IMR-90 (cell line): ENCODE results near the gene LDLRAD4. TPM values are rescaled to one million over a fixed set of nuclear protein-coding genes. Genes with fewer than 3 reads are reported as not detected.

Experiments
- ATAC-seq: fragments of 200-7000 bp; cut with Tn5 transposase; 2 replicates; pipeline ENCODE4 v1.9.1; 2020; ENCODE audit warnings: low read depth, mild to moderate bottlenecking, moderate library complexity
- BruUV-seq: library from RNA; stranded (reverse); fragments of 400-500 nt; replicated peaks from 2 replicates; lab custom pipeline; 2021; lab: Mats Ljungman, UMichigan
- CTCF ChIA-PET: fragments of 300-600 bp; formaldehyde crosslinking; extraction: SDS; loops from one replicate; lab custom pipeline; 2021; ENCODE audit warnings: antibody characterized with exemption; lab: Yijun Ruan, JAX
- POLR2A ChIA-PET: fragments of 300-600 bp; sonication (Branson Sonifier 250); formaldehyde crosslinking; loops from one replicate; lab custom pipeline; 2022; ENCODE audit warnings: antibody characterized with exemption; ENCODE audit not compliant: unreplicated experiment; lab: Charles Lee
- DNase-seq: peaks from one replicate; pipeline ENCODE4 v3.0.0; 2013
- H2AFZ ChIP-seq: replicated peaks from 2 replicates; pipeline ENCODE3; 2013; ENCODE audit warnings: low read length, mild to moderate bottlenecking; ENCODE audit not compliant: poor library complexity
- H2AK5ac ChIP-seq: 2 replicates; pipeline ENCODE4 v1.6.1; 2013; ENCODE audit warnings: low read depth, low read length, inconsistent platforms
- H2AK9ac ChIP-seq: replicated peaks from 2 replicates; pipeline ENCODE3; 2013; ENCODE audit warnings: mild to moderate bottlenecking, low read depth, low read length, moderate library complexity; ENCODE audit not compliant: poor library complexity
- H2BK120ac ChIP-seq: 2 replicates; pipeline ENCODE4 v1.6.1; 2013; ENCODE audit warnings: low read depth, low read length, inconsistent platforms
- H2BK15ac ChIP-seq: 3 replicates; pipeline ENCODE4 v1.6.1; 2013; ENCODE audit warnings: low read depth, low read length, inconsistent platforms
- H2BK20ac ChIP-seq: 2 replicates; pipeline ENCODE4 v1.6.1; 2013; ENCODE audit warnings: low read depth, mild to moderate bottlenecking, inconsistent platforms, low read length, moderate library complexity
- H2BK5ac ChIP-seq: 2 replicates; pipeline ENCODE4 v1.6.1; 2013; ENCODE audit warnings: mild to moderate bottlenecking, low read depth, low read length, inconsistent platforms; ENCODE audit not compliant: poor library complexity, severe bottlenecking
- H3K14ac ChIP-seq: replicated peaks from 2 replicates; pipeline ENCODE4 v1.6.1; 2013; ENCODE audit warnings: low read depth, low read length, inconsistent platforms
- H3K18ac ChIP-seq: 2 replicates; pipeline ENCODE4 v1.6.1; 2013; ENCODE audit warnings: low read depth, low read length, control low read depth
- H3K23ac ChIP-seq: 2 replicates; pipeline ENCODE4 v1.6.1; 2013; ENCODE audit warnings: low read depth, low read length, inconsistent platforms
- H3K27ac ChIP-seq: 2 replicates; pipeline ENCODE4 v1.5.1; 2013; ENCODE audit warnings: mild to moderate bottlenecking, control low read depth, low read length; ENCODE audit not compliant: insufficient read depth
- H3K27me3 ChIP-seq: 2 replicates; pipeline ENCODE4 v1.6.1; 2013; ENCODE audit warnings: low read length; ENCODE audit not compliant: control insufficient read depth, insufficient read depth
- H3K36me3 ChIP-seq: 2 replicates; pipeline ENCODE4 v1.6.1; 2013; ENCODE audit warnings: low read length, mixed read lengths; ENCODE audit not compliant: control insufficient read depth, insufficient read depth
- H3K4ac ChIP-seq: 2 replicates; pipeline ENCODE4 v1.6.1; 2013; ENCODE audit warnings: low read depth, low read length, inconsistent platforms
- H3K4me1 ChIP-seq: 2 replicates; pipeline ENCODE4 v1.6.1; 2013; ENCODE audit warnings: low read length, mixed read lengths; ENCODE audit not compliant: control insufficient read depth, insufficient read depth
- H3K4me2 ChIP-seq: 2 replicates; pipeline ENCODE4 v1.6.1; 2013; ENCODE audit warnings: low read depth, mild to moderate bottlenecking, control low read depth, low read length, moderate library complexity
- H3K4me3 ChIP-seq: 2 replicates; pipeline ENCODE4 v1.5.1; 2013; ENCODE audit warnings: low read depth, mild to moderate bottlenecking, control low read depth, low read length, moderate library complexity; ENCODE audit not compliant: insufficient read depth
- H3K56ac ChIP-seq: 2 replicates; pipeline ENCODE4 v1.6.1; 2013; ENCODE audit warnings: low read length, inconsistent platforms; ENCODE audit not compliant: insufficient read depth; ENCODE audit errors: extremely low read depth
- H3K79me1 ChIP-seq, 2 experiments: 2 replicates each; pipeline ENCODE4 v1.6.1; 2013; ENCODE audit warnings: low read length in 2 of 2, inconsistent platforms in 1 of 2, low read depth in 1 of 2
- H3K9ac ChIP-seq: 2 replicates; pipeline ENCODE4 v1.6.1; 2013; ENCODE audit warnings: low read depth, low read length, control low read depth
- H3K9me1 ChIP-seq: 2 replicates; pipeline ENCODE4 v1.6.1; 2013; ENCODE audit warnings: low read length, inconsistent platforms; ENCODE audit not compliant: insufficient read depth
- H3K9me3 ChIP-seq: 2 replicates; pipeline ENCODE4 v1.6.1; 2013; ENCODE audit warnings: low read length; ENCODE audit not compliant: control insufficient read depth, insufficient read depth
- H4K20me1 ChIP-seq: 2 replicates; pipeline ENCODE4 v1.6.1; 2013; ENCODE audit warnings: low read length, inconsistent platforms; ENCODE audit not compliant: insufficient read depth
- H4K5ac ChIP-seq: 2 replicates; pipeline ENCODE4 v1.6.1; 2013; ENCODE audit warnings: mild to moderate bottlenecking, low read depth, low read length, control low read depth
- H4K8ac ChIP-seq, 2 experiments: 2 replicates each; pipeline ENCODE4 v1.6.1; 2013; ENCODE audit warnings: low read depth in 2 of 2, low read length in 2 of 2, control low read depth in 1 of 2, inconsistent platforms in 1 of 2
- H4K91ac ChIP-seq: 2 replicates; pipeline ENCODE4 v1.6.1; 2013; ENCODE audit warnings: low read depth, low read length, inconsistent platforms; ENCODE audit not compliant: insufficient read depth
- BHLHE40 ChIP-seq: fragments of 150-350 bp; IDR thresholded peaks from 2 replicates; pipeline ENCODE4 v1.6.1; 2016; ENCODE audit warnings: mild to moderate bottlenecking, low read depth, low read length
- CEBPB ChIP-seq: IDR thresholded peaks from 2 replicates; pipeline ENCODE4 v1.6.1; 2012; ENCODE audit warnings: low read depth, low read length, improper control_type of control experiment
- CHD1 ChIP-seq: IDR thresholded peaks from 2 replicates; pipeline ENCODE4 v1.6.1; 2012; ENCODE audit warnings: low read depth, low read length, improper control_type of control experiment
- CTCF ChIP-seq: conservative IDR thresholded peaks from 2 replicates; pipeline ENCODE4 v1.5.1; 2012; ENCODE audit warnings: mild to moderate bottlenecking, low read depth, low read length, improper control_type of control experiment
- ELK1 ChIP-seq: fragments of 150-350 bp; IDR thresholded peaks from 2 replicates; pipeline ENCODE4 v1.6.1; 2016; ENCODE audit warnings: low read depth, mild to moderate bottlenecking, low read length, moderate library complexity, borderline replicate concordance
- FOS ChIP-seq: fragments of 150-350 bp; IDR thresholded peaks from 2 replicates; pipeline ENCODE4 v1.6.1; 2016; ENCODE audit warnings: low read depth, low read length
- MAFK ChIP-seq: IDR thresholded peaks from 2 replicates; pipeline ENCODE4 v1.6.1; 2012; ENCODE audit warnings: low read depth, low read length, improper control_type of control experiment
- MXI1 ChIP-seq: IDR thresholded peaks from 2 replicates; pipeline ENCODE4 v1.6.1; 2012; ENCODE audit warnings: low read depth, mild to moderate bottlenecking, low read length, moderate library complexity, borderline replicate concordance
- NFE2L2 ChIP-seq: fragments of 150-350 bp; IDR thresholded peaks from 2 replicates; pipeline ENCODE4 v1.6.1; 2016; ENCODE audit warnings: low read depth, mild to moderate bottlenecking, low read length
- POLR2A ChIP-seq: IDR thresholded peaks from 2 replicates; pipeline ENCODE4 v1.6.1; 2012; ENCODE audit warnings: mild to moderate bottlenecking, low read depth, low read length
- RAD21 ChIP-seq: IDR thresholded peaks from 2 replicates; pipeline ENCODE4 v1.6.1; 2012; ENCODE audit warnings: low read length, improper control_type of control experiment
- RFX5 ChIP-seq: IDR thresholded peaks from 2 replicates; pipeline ENCODE4 v1.8.0; 2012; ENCODE audit warnings: low read depth, mild to moderate bottlenecking, low read length, moderate library complexity
- USF2 ChIP-seq: fragments of 150-350 bp; IDR thresholded peaks from 2 replicates; pipeline ENCODE4 v1.6.1; 2017; ENCODE audit warnings: mild to moderate bottlenecking, antibody characterized with exemption, low read length, low read depth
- WGBS, 2 experiments: methylation state at CpG; one replicate each; pipeline versions ENCODE4 v1.1.5 to v1.1.7; 2013; ENCODE audit warnings: missing lambda C conversion rate in 2 of 2; ENCODE audit not compliant: insufficient read length in 1 of 2; ENCODE audit errors: extremely low coverage in 2 of 2; 5-methylcytosine and 5-hydroxymethylcytosine counted together
- dilution Hi-C: fragments of 300-500 bp; cut with HindIII; formaldehyde crosslinking; loops from one replicate; pipeline ENCODE4 v1.14.3; 2018; ENCODE audit warnings: low sequenced_read_pairs; ENCODE audit not compliant: unreplicated experiment
- in situ Hi-C: fragments of 300-500 bp; cut with MboI; formaldehyde crosslinking; loops from 3 replicates; pipeline ENCODE4 v1.14.3; 2019; ENCODE audit warnings: low sequenced_read_pairs, inconsistent platforms, mixed read lengths
- intact Hi-C: fragments of 100-400 bp; cut with micrococcal nuclease; formaldehyde crosslinking; loops from 2 replicates; pipeline ENCODE4 v1.10.0; 2022
- polyA plus RNA-seq, 3 experiments: library from polyadenylated mRNA; depleted of rRNA; stranded (reverse); fragments of >200 nt; gene quantifications; 2 replicates each; pipeline ENCODE4 v1.2.3, GENCODE V29; 2012; ENCODE audit warnings: low replicate concordance in 1 of 3
- total RNA-seq: library from RNA; depleted of rRNA; stranded (reverse); fragments of >200 nt; gene quantifications from 2 replicates; pipeline ENCODE4 v1.2.3, GENCODE V29; 2012

The LDLRAD4 gene
- total and polyA plus RNA-seq, 2 of the 4 experiments (the other 2 are of a cell fraction) = not detected

GRCh38 chr18:13503836-13504235 lies 285.3 kb downstream of the LDLRAD4 start:
- Histone ChIP-seq H4K5ac (no peak overlapping the region), H3K23ac (no peak overlapping the region), H2AK5ac (no peak overlapping the region), H3K56ac (no peak overlapping the region), H2AFZ (no peak overlapping the region), H3K9me3 (peaks cover 8% of the 10 kb centered on the region), H3K9me1 (no peaks in the 10 kb centered on the region), H3K9ac (no peak overlapping the region), H3K4me3 (no peak overlapping the region), H2AK9ac (no peak overlapping the region), H3K4me2 (no peak overlapping the region), H4K91ac (no peak overlapping the region), H3K14ac (no peak overlapping the region), H3K79me1 (no peaks in the 10 kb centered on the region), H2BK15ac (no peak overlapping the region), H4K20me1 (no peaks in the 10 kb centered on the region), H4K8ac (no peak overlapping the region), H3K36me3 (no peaks in the 10 kb centered on the region), H3K4ac (no peak overlapping the region), H3K4me1 (no peaks in the 10 kb centered on the region), H2BK120ac (no peak overlapping the region), H2BK5ac (no peak overlapping the region), H3K27me3 (peaks cover 3% of the 10 kb centered on the region; the same call in 1 of the 2 replicates), H2BK20ac (no peak overlapping the region), H3K18ac (no peak overlapping the region), H3K27ac (no peak overlapping the region)
- WGBS, 2 experiments = no CpG with 5 or more reads among the region's 6 CpGs
- DNase-seq = no peak
- no TSS peak for BruUV-seq
- in situ Hi-C loops = no loop called here
- ATAC-seq = no peak
- CTCF ChIA-PET = no interaction called here
- dilution Hi-C loops = no loop called here
- POLR2A ChIA-PET = no interaction called here
- intact Hi-C loops = no loop called here
- no peak for TF ChIP-seq CHD1
- TF ChIP-seq ELK1 = no peak
- no peak for TF ChIP-seq FOS
- no peak for TF ChIP-seq CTCF
- no peak for TF ChIP-seq RFX5
- TF ChIP-seq CEBPB = no peak
- TF ChIP-seq BHLHE40 = no peak
- TF ChIP-seq NFE2L2 = no peak
- TF ChIP-seq MAFK = no peak
- no peak for TF ChIP-seq MXI1
- no peak for TF ChIP-seq POLR2A
- TF ChIP-seq USF2 = no peak
- TF ChIP-seq RAD21 = no peak
